IMR-90 (cell line): ENCODE data around the gene RTN1. TPM values are rescaled to one million over a fixed set of nuclear protein-coding genes. Genes with fewer than 3 reads are reported as not detected.

ENCODE experiments used
- ATAC-seq: fragments of 200-7000 bp; cut with Tn5 transposase; 2 replicates; pipeline ENCODE4 v1.9.1; 2020; ENCODE audit warnings: low read depth, mild to moderate bottlenecking, moderate library complexity
- BruUV-seq: library from RNA; stranded (reverse); fragments of 400-500 nt; replicated peaks from 2 replicates; lab custom pipeline; 2021; lab: Mats Ljungman, UMichigan
- CTCF ChIA-PET: fragments of 300-600 bp; formaldehyde crosslinking; extraction: SDS; loops from one replicate; lab custom pipeline; 2021; ENCODE audit warnings: antibody characterized with exemption; lab: Yijun Ruan, JAX
- POLR2A ChIA-PET: fragments of 300-600 bp; sonication (Branson Sonifier 250); formaldehyde crosslinking; loops from one replicate; lab custom pipeline; 2022; ENCODE audit warnings: antibody characterized with exemption; ENCODE audit not compliant: unreplicated experiment; lab: Charles Lee
- DNase-seq: peaks from one replicate; pipeline ENCODE4 v3.0.0; 2013
- H2AFZ ChIP-seq: replicated peaks from 2 replicates; pipeline ENCODE3; 2013; ENCODE audit warnings: low read length, mild to moderate bottlenecking; ENCODE audit not compliant: poor library complexity
- H2AK5ac ChIP-seq: 2 replicates; pipeline ENCODE4 v1.6.1; 2013; ENCODE audit warnings: low read depth, low read length, inconsistent platforms
- H2AK9ac ChIP-seq: replicated peaks from 2 replicates; pipeline ENCODE3; 2013; ENCODE audit warnings: mild to moderate bottlenecking, low read depth, low read length, moderate library complexity; ENCODE audit not compliant: poor library complexity
- H2BK120ac ChIP-seq: 2 replicates; pipeline ENCODE4 v1.6.1; 2013; ENCODE audit warnings: low read depth, low read length, inconsistent platforms
- H2BK15ac ChIP-seq: 3 replicates; pipeline ENCODE4 v1.6.1; 2013; ENCODE audit warnings: low read depth, low read length, inconsistent platforms
- H2BK20ac ChIP-seq: 2 replicates; pipeline ENCODE4 v1.6.1; 2013; ENCODE audit warnings: low read depth, mild to moderate bottlenecking, inconsistent platforms, low read length, moderate library complexity
- H2BK5ac ChIP-seq: 2 replicates; pipeline ENCODE4 v1.6.1; 2013; ENCODE audit warnings: mild to moderate bottlenecking, low read depth, low read length, inconsistent platforms; ENCODE audit not compliant: poor library complexity, severe bottlenecking
- H3K14ac ChIP-seq: replicated peaks from 2 replicates; pipeline ENCODE4 v1.6.1; 2013; ENCODE audit warnings: low read depth, low read length, inconsistent platforms
- H3K18ac ChIP-seq: 2 replicates; pipeline ENCODE4 v1.6.1; 2013; ENCODE audit warnings: low read depth, low read length, control low read depth
- H3K23ac ChIP-seq: 2 replicates; pipeline ENCODE4 v1.6.1; 2013; ENCODE audit warnings: low read depth, low read length, inconsistent platforms
- H3K27ac ChIP-seq: 2 replicates; pipeline ENCODE4 v1.5.1; 2013; ENCODE audit warnings: mild to moderate bottlenecking, control low read depth, low read length; ENCODE audit not compliant: insufficient read depth
- H3K27me3 ChIP-seq: 2 replicates; pipeline ENCODE4 v1.6.1; 2013; ENCODE audit warnings: low read length; ENCODE audit not compliant: control insufficient read depth, insufficient read depth
- H3K36me3 ChIP-seq: 2 replicates; pipeline ENCODE4 v1.6.1; 2013; ENCODE audit warnings: low read length, mixed read lengths; ENCODE audit not compliant: control insufficient read depth, insufficient read depth
- H3K4ac ChIP-seq: 2 replicates; pipeline ENCODE4 v1.6.1; 2013; ENCODE audit warnings: low read depth, low read length, inconsistent platforms
- H3K4me1 ChIP-seq: 2 replicates; pipeline ENCODE4 v1.6.1; 2013; ENCODE audit warnings: low read length, mixed read lengths; ENCODE audit not compliant: control insufficient read depth, insufficient read depth
- H3K4me2 ChIP-seq: 2 replicates; pipeline ENCODE4 v1.6.1; 2013; ENCODE audit warnings: low read depth, mild to moderate bottlenecking, control low read depth, low read length, moderate library complexity
- H3K4me3 ChIP-seq: 2 replicates; pipeline ENCODE4 v1.5.1; 2013; ENCODE audit warnings: low read depth, mild to moderate bottlenecking, control low read depth, low read length, moderate library complexity; ENCODE audit not compliant: insufficient read depth
- H3K56ac ChIP-seq: 2 replicates; pipeline ENCODE4 v1.6.1; 2013; ENCODE audit warnings: low read length, inconsistent platforms; ENCODE audit not compliant: insufficient read depth; ENCODE audit errors: extremely low read depth
- H3K79me1 ChIP-seq, 2 experiments: 2 replicates each; pipeline ENCODE4 v1.6.1; 2013; ENCODE audit warnings: low read length in 2 of 2, inconsistent platforms in 1 of 2, low read depth in 1 of 2
- H3K9ac ChIP-seq: 2 replicates; pipeline ENCODE4 v1.6.1; 2013; ENCODE audit warnings: low read depth, low read length, control low read depth
- H3K9me1 ChIP-seq: 2 replicates; pipeline ENCODE4 v1.6.1; 2013; ENCODE audit warnings: low read length, inconsistent platforms; ENCODE audit not compliant: insufficient read depth
- H3K9me3 ChIP-seq: 2 replicates; pipeline ENCODE4 v1.6.1; 2013; ENCODE audit warnings: low read length; ENCODE audit not compliant: control insufficient read depth, insufficient read depth
- H4K20me1 ChIP-seq: 2 replicates; pipeline ENCODE4 v1.6.1; 2013; ENCODE audit warnings: low read length, inconsistent platforms; ENCODE audit not compliant: insufficient read depth
- H4K5ac ChIP-seq: 2 replicates; pipeline ENCODE4 v1.6.1; 2013; ENCODE audit warnings: mild to moderate bottlenecking, low read depth, low read length, control low read depth
- H4K8ac ChIP-seq, 2 experiments: 2 replicates each; pipeline ENCODE4 v1.6.1; 2013; ENCODE audit warnings: low read depth in 2 of 2, low read length in 2 of 2, control low read depth in 1 of 2, inconsistent platforms in 1 of 2
- H4K91ac ChIP-seq: 2 replicates; pipeline ENCODE4 v1.6.1; 2013; ENCODE audit warnings: low read depth, low read length, inconsistent platforms; ENCODE audit not compliant: insufficient read depth
- BHLHE40 ChIP-seq: fragments of 150-350 bp; IDR thresholded peaks from 2 replicates; pipeline ENCODE4 v1.6.1; 2016; ENCODE audit warnings: mild to moderate bottlenecking, low read depth, low read length
- CEBPB ChIP-seq: IDR thresholded peaks from 2 replicates; pipeline ENCODE4 v1.6.1; 2012; ENCODE audit warnings: low read depth, low read length, improper control_type of control experiment
- CHD1 ChIP-seq: IDR thresholded peaks from 2 replicates; pipeline ENCODE4 v1.6.1; 2012; ENCODE audit warnings: low read depth, low read length, improper control_type of control experiment
- CTCF ChIP-seq: conservative IDR thresholded peaks from 2 replicates; pipeline ENCODE4 v1.5.1; 2012; ENCODE audit warnings: mild to moderate bottlenecking, low read depth, low read length, improper control_type of control experiment
- ELK1 ChIP-seq: fragments of 150-350 bp; IDR thresholded peaks from 2 replicates; pipeline ENCODE4 v1.6.1; 2016; ENCODE audit warnings: low read depth, mild to moderate bottlenecking, low read length, moderate library complexity, borderline replicate concordance
- FOS ChIP-seq: fragments of 150-350 bp; IDR thresholded peaks from 2 replicates; pipeline ENCODE4 v1.6.1; 2016; ENCODE audit warnings: low read depth, low read length
- MAFK ChIP-seq: IDR thresholded peaks from 2 replicates; pipeline ENCODE4 v1.6.1; 2012; ENCODE audit warnings: low read depth, low read length, improper control_type of control experiment
- MAZ ChIP-seq: IDR thresholded peaks from 2 replicates; pipeline ENCODE4 v1.6.1; 2012; ENCODE audit warnings: low read depth, mild to moderate bottlenecking, low read length, improper control_type of control experiment, moderate library complexity, borderline replicate concordance
- MXI1 ChIP-seq: IDR thresholded peaks from 2 replicates; pipeline ENCODE4 v1.6.1; 2012; ENCODE audit warnings: low read depth, mild to moderate bottlenecking, low read length, moderate library complexity, borderline replicate concordance
- NFE2L2 ChIP-seq: fragments of 150-350 bp; IDR thresholded peaks from 2 replicates; pipeline ENCODE4 v1.6.1; 2016; ENCODE audit warnings: low read depth, mild to moderate bottlenecking, low read length
- POLR2A ChIP-seq: IDR thresholded peaks from 2 replicates; pipeline ENCODE4 v1.6.1; 2012; ENCODE audit warnings: mild to moderate bottlenecking, low read depth, low read length
- RAD21 ChIP-seq: IDR thresholded peaks from 2 replicates; pipeline ENCODE4 v1.6.1; 2012; ENCODE audit warnings: low read length, improper control_type of control experiment
- RCOR1 ChIP-seq: IDR thresholded peaks from 2 replicates; pipeline ENCODE4 v1.6.1; 2012; ENCODE audit warnings: mild to moderate bottlenecking, low read length, improper control_type of control experiment; ENCODE audit not compliant: insufficient replicate concordance
- RFX5 ChIP-seq: IDR thresholded peaks from 2 replicates; pipeline ENCODE4 v1.8.0; 2012; ENCODE audit warnings: low read depth, mild to moderate bottlenecking, low read length, moderate library complexity
- SMC3 ChIP-seq: fragments of 150-350 bp; IDR thresholded peaks from 2 replicates; pipeline ENCODE4 v1.6.1; 2016; ENCODE audit warnings: low read depth, mild to moderate bottlenecking, antibody characterized with exemption, low read length, moderate library complexity
- USF2 ChIP-seq: fragments of 150-350 bp; IDR thresholded peaks from 2 replicates; pipeline ENCODE4 v1.6.1; 2017; ENCODE audit warnings: mild to moderate bottlenecking, antibody characterized with exemption, low read length, low read depth
- dilution Hi-C: fragments of 300-500 bp; cut with HindIII; formaldehyde crosslinking; loops from one replicate; pipeline ENCODE4 v1.14.3; 2018; ENCODE audit warnings: low sequenced_read_pairs; ENCODE audit not compliant: unreplicated experiment
- in situ Hi-C: fragments of 300-500 bp; cut with MboI; formaldehyde crosslinking; loops from 3 replicates; pipeline ENCODE4 v1.14.3; 2019; ENCODE audit warnings: low sequenced_read_pairs, inconsistent platforms, mixed read lengths
- intact Hi-C: fragments of 100-400 bp; cut with micrococcal nuclease; formaldehyde crosslinking; loops from 2 replicates; pipeline ENCODE4 v1.10.0; 2022
- polyA plus RNA-seq, 3 experiments: library from polyadenylated mRNA; depleted of rRNA; stranded (reverse); fragments of >200 nt; gene quantifications; 2 replicates each; pipeline ENCODE4 v1.2.3, GENCODE V29; 2012; ENCODE audit warnings: low replicate concordance in 1 of 3
- total RNA-seq: library from RNA; depleted of rRNA; stranded (reverse); fragments of >200 nt; gene quantifications from 2 replicates; pipeline ENCODE4 v1.2.3, GENCODE V29; 2012

RTN1 gene
- total and polyA plus RNA-seq, 2 of the 4 experiments (the other 2 are of a cell fraction), result 0.18 to 0.46 TPM

- H3K27ac ChIP-seq, result no peak overlapping the region
- H2AK9ac ChIP-seq, result no peak overlapping the region
- in situ Hi-C loops, result no loop called here
- no peak overlapping the region for H3K18ac ChIP-seq
- intact Hi-C loops, result no loop called here
- dilution Hi-C loops, result no loop called here
- H3K36me3 ChIP-seq, result no peaks in the 10 kb centered on the region
- no peaks in the 10 kb centered on the region for H3K9me1 ChIP-seq
- no peak overlapping the region for H2AFZ ChIP-seq
- H3K4me2 ChIP-seq, result no peak overlapping the region
- H3K79me1 ChIP-seq, result no peaks in the 10 kb centered on the region
- H2BK20ac ChIP-seq, result no peak overlapping the region
- no peak overlapping the region for H2BK15ac ChIP-seq
- H4K91ac ChIP-seq, result no peak overlapping the region
- no peak overlapping the region for H3K9ac ChIP-seq
- TF ChIP-seq NFE2L2, result no peak
- TF ChIP-seq SMC3, result no peak
- TF ChIP-seq MXI1, result no peak
- TF ChIP-seq CEBPB, result no peak
- no peak for TF ChIP-seq FOS
- TF ChIP-seq CHD1, result no peak
- no peak for TF ChIP-seq RCOR1
- TF ChIP-seq RFX5, result no peak
- TF ChIP-seq USF2, result no peak
- no peak for TF ChIP-seq CTCF
- TF ChIP-seq POLR2A, result no peak
- no peak for TF ChIP-seq ELK1
- TF ChIP-seq RAD21, result no peak
- no peak for TF ChIP-seq MAZ
- no peak for TF ChIP-seq MAFK
- no peak for TF ChIP-seq BHLHE40
- no peaks in the 10 kb centered on the region for H3K27me3 ChIP-seq
- H2BK5ac ChIP-seq, result no peak overlapping the region
- no TSS peak for BruUV-seq
- no peak for ATAC-seq
- no peak for DNase-seq
- no peak overlapping the region for H3K14ac ChIP-seq
- CTCF ChIA-PET, result no interaction called here
- no peak overlapping the region for H3K56ac ChIP-seq
- no peak overlapping the region for H2BK120ac ChIP-seq
- no peaks in the 10 kb centered on the region for H3K9me3 ChIP-seq
- POLR2A ChIA-PET, result no interaction called here
- H3K23ac ChIP-seq, result no peak overlapping the region
- no peak overlapping the region for H3K4ac ChIP-seq
- H2AK5ac ChIP-seq, result no peak overlapping the region
- H3K4me1 ChIP-seq, result no peaks in the 10 kb centered on the region
- no peak overlapping the region for H4K5ac ChIP-seq
- H4K20me1 ChIP-seq, result no peaks in the 10 kb centered on the region
- no peak overlapping the region for H3K4me3 ChIP-seq
- no peak overlapping the region for H4K8ac ChIP-seq
These were observed 84.9 kb downstream of the RTN1 start for GRCh38 chr14:59785629-59786028.
